ENCODE data around the gene RNASEH2A.
A peak's percentile ranks its signal among the peaks of the same experiment; 100 is the strongest.
"Not testable (repeated sequence)": the region's sequence is repeated elsewhere in the genome, so short reads cannot be mapped to it uniquely, and the experiment has no call there.

RNASEH2A gene

DNA sequence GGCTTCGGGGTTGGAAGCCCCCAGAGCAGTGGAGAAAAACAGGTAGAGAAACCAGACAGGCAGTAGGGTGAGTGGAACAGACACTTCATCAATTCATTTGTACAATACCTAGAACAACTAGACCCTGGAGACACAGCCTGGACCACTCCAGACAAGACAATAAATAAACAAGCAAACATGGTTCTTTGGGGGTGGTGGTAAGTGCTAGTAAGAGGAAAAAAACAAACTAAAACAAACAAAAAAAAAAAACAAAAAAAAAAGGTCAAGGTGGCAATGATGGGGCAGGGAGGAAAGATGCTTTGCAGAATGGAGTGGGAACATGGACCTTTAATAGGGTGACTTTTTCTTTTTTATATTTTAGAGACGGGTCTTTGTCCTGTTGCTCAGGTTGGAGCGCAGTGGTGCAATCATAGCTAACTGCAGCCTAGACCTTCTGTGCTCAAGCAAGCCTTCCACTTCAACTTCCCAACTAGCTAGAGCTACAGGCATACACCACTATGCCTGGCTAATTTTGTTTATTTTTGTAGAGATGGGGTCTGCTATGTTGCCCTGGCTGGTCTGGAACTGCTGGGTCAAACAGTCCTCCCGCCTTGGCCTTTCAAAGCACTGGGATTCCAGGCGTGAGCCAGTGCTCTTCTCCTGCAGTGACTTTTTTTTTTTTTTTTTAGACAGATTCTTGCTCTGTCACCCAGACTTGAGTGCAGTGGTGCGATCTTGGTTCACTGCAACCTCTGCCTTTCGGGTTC is 12.0 kb upstream of the RNASEH2A start:
- no peak for DNase-seq

DNA sequence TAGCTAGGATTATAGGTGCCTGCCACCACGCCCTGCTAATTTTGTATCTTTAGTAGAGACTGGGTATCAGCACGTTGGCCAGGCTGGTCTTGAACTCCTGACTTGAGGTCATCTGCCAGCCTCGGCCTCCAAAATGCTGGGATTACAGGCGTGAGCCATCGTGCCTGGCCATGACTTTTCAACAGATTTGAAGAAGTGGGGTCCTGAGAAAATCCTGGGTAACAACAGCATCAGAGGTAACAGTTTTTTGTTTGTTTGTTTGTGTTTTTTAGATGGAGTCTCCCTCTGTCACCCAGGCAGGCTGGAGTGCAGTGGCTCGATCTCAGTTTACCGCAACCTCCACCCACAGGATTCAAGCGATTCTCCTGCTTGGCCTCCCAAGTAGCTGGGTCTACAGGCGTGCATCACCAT is 11.4 kb upstream of the RNASEH2A start:
- no peak for DNase-seq

DNA sequence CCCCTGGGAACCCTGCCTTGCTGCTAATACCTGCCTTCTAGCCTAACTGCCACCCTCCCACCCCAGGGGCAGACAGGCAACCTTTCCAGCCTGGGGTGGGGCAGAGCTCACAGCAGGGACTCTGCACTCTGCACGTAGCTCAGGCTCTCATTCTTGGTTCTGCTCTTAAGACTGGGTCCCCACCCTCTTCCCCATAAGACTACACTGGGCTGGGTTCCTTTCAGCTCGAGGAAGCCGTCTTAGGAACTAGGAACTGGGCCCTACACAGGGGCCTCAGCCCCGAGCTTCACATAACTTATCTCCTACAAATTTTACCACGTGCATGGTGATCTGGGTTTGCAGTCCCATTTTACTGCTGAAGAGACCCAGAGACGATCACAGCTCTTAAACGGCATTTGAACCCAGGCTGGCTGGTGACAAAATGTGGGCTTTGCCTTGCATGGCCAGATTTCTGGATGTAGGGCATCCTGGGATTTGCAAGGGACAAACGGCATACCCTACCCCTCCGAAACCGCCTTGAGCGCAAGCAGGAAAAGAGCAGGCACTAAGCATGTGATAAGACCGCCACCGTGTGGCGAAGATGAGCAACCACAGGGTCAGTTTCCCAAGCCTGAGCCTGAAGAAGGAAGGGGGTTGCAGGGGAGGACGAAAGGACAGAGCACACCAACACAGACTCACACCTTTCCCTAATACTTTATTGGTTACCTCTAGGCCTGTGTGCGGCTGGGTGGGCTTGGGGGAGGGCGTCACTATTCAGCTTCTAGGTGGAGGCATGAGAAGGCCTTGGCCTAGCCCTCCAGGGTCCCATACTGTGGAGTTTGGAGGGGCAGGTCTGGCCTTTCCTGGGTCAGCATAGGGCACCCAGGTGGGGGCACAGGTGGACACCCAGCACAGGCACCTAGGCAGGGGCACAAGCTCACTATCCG is 10.0 kb upstream of the RNASEH2A start:
- peak; percentile 52 for DNase-seq

DNA sequence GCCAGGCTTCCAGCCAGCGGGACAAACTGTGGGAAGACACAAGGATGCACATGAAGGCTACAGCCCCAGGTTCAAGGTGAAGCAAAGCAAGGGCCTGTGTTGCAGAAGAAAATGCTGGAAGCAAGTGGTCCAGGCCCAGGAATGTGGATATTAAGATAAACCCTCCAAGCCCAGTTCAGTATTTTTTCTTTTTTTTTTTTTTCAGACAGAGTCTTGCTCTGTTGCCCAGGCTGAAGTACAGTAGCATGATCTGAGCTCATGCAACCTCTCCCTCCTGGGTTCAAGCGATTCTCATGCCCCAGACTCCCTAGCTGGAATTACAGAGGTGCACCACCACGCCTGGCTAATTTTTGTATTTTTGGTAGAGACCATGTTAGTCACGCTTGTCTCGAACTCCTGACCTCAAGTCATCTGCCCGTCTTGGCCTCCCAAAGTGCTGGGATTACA is 9.2 kb upstream of the RNASEH2A start:
- DNase-seq: no peak

DNA sequence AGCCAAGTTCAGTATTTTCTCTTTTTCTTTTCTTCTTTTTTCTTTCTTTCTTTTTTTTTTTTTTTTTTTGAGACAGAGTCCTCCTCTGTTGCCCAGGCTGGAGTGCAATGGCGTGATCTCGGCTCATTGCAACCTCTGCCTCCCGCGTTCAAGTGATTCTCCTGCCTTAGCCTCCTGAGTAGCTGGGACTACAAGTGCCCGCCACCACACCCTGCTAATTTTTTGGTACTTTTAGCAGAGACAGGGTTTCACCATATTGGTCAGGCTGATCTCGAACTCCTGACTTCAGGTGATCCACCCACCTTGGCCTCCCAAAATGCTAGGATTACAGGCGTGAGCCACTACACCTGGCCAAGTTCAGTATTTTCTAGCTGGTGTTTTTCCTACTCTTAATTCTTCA is 8.8 kb upstream of the RNASEH2A start:
- DNase-seq: not testable (repeated sequence)

DNA sequence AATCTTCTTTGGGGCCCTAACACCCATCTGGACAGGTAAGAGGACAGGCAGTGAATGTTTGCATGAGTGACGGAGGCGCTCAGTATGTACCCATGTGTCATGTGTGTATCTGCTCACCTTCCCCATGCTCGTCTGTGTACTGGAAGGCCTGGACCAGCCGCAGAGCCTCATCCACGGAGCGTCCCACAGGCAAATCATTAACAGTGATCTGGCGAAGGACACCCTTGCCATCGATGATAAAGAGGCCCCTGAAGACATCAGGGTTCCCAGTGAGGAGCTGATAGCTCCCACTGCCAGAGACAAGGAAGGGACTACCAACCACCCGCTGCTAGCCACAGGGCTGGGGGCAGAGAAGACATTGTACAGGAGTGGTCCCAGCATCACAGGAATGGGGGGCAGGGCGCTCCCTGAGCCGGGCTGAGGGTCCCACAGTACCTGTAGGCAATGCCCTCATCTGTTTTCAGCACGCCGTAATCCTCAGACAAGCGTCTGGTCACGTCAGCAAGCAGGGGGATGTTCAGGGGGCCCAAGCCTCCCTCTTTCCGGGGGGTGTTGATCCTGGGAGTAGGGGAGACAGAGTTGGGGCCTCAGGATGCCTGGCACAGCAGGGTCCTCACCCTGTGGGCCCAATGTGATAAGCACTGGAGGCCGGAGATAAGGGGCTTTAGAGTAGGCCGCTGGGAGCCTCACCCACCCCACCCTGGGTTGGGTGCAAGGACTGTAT is 6.5 kb upstream of the RNASEH2A start:
- no peak for DNase-seq

DNA sequence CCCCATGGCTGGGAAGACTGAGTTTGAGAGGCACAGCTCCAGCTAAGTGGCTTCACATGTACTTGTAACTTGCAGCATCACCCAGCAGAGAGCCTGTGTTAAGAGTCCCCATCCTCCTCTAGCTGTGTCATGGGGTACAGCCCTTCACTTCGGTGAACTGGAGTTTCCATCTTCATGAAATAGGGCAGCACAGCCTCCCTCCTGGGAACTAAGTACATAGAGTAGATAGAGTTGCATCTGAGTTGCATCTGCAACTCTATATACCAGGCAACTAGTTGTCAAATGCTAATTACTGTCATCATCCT is 6.0 kb upstream of the RNASEH2A start:
- DNase-seq: no peak

DNA sequence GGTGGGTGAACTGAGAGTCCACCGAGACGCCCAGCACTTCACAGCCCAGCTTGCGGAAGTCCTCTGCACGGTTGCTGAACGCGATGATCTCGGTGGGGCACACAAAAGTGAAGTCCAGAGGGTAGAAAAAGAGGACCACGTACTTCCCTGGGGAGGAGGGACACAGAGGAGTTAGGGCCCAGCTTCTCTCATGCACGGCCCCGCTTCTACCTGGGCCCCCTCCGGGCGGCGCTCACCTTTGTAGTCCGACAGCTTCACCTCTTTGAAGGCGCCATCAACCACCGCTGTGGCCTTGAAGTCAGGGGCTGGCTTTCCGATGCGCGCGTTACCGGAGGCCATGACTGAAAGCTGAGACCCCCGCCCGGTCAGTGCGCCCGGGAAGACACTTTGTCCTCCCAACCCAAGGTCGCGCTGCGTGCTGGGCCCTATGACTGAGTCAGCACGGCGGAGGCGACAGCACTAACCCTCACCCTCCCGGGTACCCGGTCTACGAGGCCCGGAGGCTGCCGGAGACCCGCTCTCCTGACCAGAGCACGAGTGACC is 5.4 kb upstream of the RNASEH2A start:
- no peak for DNase-seq

DNA sequence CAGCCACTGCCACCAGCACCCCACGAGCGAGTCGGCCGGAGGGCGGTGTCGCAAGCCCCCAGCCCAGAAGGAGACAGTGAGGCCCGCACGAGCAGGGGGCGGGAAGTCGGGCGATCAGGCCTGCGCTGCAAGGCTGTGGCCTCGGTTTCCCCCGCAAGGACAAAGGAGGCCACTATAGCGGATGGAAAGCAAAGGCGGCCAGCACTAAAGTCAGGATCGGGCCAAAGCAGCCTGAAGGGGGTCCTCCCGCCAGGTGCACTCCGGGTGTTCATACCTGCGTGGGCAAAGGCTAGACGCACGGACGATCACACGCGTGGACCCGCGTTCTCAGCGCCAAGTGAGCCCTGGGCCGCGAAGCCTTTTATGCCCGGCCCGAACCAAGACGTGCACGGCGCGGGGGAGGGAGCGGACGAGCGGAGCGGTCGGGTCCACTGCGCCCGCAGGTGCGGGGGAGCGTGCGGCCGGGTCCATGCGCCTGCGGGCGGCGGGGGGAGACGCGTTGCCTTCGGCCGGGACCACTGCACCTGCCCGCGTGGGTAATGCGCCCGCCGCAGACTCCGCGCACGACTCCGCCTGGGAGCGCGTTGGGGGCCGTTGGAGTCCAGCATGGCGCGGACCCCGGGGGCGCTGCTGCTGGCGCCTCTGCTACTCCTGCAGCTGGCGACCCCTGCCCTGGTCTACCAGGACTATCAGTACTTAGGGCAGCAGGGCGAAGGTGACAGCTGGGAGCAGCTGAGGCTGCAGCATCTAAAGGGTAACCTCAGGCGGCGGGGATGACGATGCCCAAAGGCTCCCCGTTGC is 4.7 kb upstream of the RNASEH2A start, which contains the start of the genes PRDX2 and THSD8:
PRDX2 (minus strand) TSS at position 335 of the 801 bp plus-strand sequence. CDS start 539 bp downstream, outside the sequence.
THSD8 (plus strand) TSS at position 604 of the 801 bp plus-strand sequence; CDS start at position 607, 3 bp downstream.
- peak; percentile 54 for DNase-seq

DNA sequence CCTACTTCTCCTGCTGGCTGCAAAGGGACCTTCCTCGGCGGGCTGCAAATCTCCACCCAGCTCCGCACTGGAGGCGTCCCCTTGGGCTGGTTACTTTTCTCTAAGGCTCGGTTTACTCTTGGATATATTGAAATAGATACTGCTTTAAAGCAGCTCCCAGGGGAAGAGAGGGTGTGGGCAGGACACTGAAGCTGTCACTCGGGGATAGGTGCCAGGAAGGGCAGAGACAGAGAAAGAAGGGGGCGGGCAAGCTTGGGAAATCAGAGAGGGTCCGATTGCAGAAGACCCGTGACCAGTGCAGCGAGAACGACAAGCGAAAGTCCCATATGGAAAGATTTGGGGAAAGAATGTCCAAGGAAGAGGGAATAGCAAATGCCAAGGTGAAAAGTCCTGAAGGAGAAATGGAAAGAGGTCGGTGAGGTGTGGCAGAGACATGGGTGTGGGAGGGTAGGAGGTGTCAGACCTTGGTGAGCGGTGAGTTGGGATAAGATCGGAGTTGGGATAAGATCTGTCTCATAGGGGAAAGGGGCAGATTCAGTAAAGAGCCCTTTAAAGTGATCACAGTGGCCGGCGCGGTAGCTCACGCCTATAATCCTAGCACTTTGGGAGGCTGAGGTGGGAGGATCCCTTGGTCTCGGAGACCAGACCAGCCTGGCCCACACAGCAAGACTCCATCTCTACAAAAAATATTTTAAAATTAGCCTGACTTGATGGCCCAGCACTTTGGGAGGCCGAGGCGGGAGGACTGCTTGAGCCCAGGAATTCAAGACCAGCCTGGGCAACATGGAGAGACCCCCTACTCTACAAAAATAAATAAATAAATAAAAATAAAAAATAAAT is 3.9 kb upstream of the RNASEH2A start:
- no peak for DNase-seq

DNA sequence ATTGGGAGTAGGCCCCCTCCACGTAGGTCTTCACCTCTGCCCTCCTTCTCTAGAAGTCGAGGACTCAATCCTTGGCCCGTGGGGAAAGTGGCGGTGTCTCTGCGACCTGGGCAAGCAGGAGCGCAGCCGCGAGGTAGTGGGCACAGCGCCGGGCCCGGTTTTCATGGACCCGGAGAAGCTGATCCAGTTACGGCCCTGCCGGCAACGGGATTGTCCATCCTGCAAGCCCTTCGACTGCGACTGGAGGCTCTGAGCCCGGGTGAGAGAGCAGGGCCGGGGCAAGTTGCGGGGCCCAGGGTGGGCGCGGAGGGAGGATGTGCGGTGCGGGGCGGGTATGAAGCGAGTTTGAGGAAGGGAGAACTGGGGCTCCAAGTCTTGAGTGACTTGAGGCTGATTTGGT is 2.3 kb upstream of the RNASEH2A start:
- DNase-seq: no peak

DNA sequence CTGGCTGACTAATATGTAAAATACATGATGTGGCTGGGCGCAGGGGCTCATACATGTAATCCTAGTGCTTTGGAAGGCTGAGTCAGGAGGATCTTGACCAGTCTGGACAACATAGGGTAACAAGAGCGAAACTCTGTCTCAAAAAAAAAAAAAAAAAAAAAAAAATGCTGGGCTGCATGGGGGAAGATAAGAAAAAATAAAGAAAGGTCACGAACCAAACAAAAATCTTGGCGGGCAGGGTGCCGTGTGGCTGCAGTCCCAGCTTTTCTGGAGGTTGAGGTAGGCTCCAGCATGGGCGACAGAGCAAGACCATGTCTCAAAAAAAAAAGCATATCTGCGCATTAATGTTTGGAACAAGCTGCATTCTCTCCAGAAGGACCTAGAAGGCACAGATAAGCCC is 8.7 kb downstream of the RNASEH2A start:
- DNase-seq: no peak

DNA sequence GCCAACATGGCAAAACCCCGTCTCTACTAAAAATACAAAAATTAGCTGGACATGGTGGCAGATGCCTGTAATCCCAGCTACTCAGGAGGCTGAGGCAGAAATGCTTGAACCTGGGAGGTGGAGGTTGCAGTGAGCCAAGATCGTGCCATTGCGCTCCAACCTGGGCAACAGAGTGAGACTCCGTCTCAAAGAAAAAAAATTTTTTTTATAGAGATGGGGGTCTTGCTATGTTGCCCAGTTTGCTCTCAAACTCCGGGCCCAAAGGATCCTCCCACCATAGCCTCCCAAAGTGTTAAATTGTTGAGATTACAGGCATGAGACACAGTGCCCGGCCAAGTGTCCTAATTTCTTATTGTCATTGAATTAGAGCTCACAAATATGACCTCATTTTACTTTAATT is 10.8 kb downstream of the RNASEH2A start:
- DNase-seq: not testable (repeated sequence)

DNA sequence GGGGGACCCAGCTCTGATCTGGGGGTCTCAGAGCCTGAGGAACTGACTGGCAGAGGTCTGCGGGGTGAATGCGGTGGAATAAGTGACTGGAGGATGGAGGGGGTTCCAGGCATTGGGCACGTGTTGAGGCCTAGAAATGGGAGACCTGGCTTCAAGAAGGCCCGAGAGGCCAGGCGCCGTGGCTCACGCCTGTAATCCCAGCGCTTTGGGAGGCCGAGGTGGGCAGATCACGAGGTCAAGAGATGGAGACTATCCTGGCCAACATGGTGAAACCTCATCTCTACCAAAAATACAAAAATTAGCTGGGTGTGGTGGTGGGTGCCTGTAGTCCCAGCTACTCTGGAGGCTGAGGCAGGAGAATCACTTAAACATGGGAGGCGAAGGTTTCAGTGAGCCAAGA is 11.4 kb downstream of the RNASEH2A start:
- not testable (repeated sequence) for DNase-seq

DNA sequence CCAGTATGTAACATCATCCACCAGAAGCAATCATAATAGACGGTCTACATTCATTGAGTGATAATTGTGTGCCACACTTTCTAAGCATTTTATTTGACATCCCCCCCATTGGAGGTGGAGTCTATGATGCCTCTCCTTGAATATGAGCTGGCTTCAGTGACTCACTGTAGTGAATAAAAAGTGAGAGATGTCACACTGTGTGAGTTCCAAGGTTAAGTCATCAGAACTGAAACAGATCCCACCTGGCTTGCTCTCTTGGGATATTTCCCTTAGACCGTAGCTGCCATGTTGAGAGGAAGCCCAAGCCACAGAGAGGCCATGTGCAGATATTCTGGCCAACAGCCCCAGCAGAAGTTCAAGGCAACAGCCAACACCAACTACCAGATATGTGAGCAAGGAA is 15.4 kb downstream of the RNASEH2A start:
- no peak for DNase-seq

DNA sequence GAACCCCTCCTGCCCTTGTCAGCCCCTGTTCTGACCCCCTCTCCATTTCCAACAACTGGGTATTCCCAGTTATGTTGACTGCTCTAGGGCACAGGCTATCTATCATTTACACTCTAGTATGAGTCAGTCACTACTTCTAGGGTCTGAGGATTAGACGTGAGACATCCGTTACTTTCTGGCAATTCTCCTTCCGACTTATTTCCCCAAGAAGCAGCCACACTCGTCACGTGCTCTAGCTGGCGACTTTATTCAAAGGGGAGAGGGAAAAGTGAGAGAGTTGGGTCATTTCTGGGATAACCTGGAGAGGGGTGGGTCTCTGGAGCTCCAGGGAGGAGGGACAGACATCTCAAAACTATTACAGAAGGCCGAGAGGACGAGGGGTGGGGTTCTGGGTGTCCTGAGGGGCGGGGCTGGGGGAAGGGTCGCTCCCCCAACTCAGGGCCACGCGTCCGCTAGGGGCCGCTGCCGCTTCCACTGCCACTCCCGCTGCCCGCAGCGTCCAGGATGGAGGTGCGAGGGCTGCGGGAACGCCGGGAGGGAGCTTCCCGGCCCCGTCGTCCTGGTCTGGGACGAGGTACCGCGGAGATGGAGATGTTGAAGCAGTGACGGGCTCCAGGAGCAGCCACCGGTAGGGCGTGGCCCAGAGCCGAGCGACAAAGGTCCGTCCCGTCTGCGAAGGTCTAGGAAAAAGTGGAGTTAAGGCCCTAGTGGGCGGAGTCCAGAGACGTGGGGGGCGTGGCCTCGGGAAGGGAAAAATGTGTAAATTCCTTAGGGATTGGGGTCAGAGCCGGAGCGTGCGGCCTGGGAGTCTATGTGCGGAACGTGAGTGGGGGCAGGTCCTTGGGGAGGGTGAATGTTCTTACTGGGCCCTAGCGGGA is 19.1 kb downstream of the RNASEH2A start:
- DNase-seq: no peak

DNA sequence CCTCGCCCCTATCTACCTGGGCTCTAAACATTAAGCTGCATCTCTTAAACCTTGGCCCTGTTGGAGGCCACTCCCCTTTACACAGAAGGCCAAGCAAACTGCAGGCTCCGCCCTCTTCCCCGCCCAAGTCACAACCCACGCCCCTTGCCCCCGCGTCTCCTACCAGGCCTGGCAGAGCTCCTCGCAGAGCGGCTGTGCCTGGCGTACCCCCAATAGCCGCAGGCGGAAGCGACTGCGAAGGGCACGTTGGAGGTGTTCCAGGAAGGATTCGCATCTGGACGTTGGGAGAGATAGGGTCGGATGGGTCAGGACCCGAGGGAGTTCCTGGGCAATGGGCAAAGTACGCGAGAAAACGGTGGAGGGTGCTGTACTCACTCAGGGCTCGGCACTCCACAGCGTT is 22.1 kb downstream of the RNASEH2A start:
- DNase-seq: no peak

DNA sequence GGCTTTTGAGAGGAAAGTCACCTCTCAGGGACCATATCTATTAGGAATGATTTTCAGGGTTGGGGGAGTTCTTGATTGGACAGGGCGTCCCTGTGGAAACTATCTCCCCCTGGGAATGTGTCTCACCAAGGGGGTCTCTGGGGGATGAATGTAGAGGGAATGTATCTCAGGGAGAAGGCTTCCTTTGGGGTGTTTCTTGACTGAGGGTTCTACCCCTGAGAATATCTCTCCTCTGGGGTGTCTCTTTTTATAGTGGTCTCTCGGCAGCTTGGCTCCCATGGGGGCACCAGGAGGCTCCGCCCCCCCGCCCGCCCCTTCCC is 27.0 kb downstream of the RNASEH2A start:
- no peak for DNase-seq

DNA sequence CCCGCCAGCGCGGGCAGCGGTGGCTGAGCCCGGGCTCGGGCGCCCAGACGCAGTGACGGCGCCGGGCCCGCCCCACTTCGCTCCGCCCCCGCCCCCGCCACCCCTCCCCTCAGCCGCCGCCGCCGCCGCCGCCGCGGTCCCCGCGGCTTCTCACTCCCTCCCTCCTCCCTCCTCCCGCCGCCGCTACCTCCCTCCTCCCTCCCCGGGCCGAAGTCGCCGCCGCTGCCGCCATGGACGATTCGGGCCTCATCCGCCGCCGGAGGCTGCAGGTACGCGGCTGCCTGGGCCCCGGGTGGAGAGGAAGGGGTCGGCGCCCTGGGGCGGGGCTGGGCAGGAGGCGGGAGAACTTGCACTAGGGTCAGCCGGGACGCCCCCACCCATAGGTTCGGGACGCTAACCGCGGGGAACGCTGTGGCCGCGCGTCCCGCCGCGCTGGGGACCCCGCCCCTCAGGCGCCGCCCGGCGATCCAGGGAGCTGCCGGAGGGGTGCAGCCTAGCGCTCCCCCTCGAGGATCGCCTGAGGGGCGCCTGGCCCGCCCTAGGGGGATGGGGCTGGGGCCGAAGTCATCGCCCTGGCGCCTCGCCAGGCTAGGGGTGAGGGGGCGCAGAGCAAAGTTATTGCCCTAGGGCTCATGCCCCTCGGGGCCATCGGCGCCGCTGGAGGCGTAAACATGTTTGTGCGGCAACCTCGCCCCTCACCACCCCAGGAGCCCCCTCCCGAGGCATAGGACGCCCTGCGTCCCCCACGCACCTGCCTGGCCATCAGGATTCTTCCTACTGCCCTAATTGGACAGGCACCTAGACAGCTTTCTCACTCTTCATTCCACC is 27.6 kb downstream of the RNASEH2A start:
- DNase-seq: peak; percentile 54

Data from NCI-H345 (cell line).